ENCODE measurements around the gene EXOC6. TPM values are rescaled to one million over a fixed set of nuclear protein-coding genes. Genes with fewer than 3 reads are reported as not detected.

Gene EXOC6
- total and polyA plus RNA-seq, 2 donors from 2014 or later, result 9.5 to 17.0 TPM

- no peak overlapping the region for H3K9ac ChIP-seq (ENCODE audit: low read length in 3 of 3)
- intact Hi-C loops (cut with DNase I), result no loop called here
- FAIRE-seq, result no peak
These were observed 142.3 kb downstream of the EXOC6 start for GRCh38 chr10:92990615-92991014.

GRCh38 chr10:92991513-92991912, 143.2 kb downstream of the EXOC6 start:
- intact Hi-C loops (cut with DNase I), result no loop called here
- H3K36me3 ChIP-seq (ENCODE audit: control insufficient read depth in 2 of 3, insufficient read depth in 3 of 3, low read length in 3 of 3), result no peaks in the 10 kb centered on the region
- no peaks in the 10 kb centered on the region for H3K27me3 ChIP-seq (ENCODE audit: control insufficient read depth, insufficient read depth, low read length)
- H3K4me3 ChIP-seq (ENCODE audit: low read length in 3 of 3), result no peak overlapping the region
- H3K4me1 ChIP-seq (ENCODE audit: control insufficient read depth in 2 of 3, insufficient read depth in 2 of 3, low read depth in 1 of 3, low read length in 3 of 3), result no peaks in the 10 kb centered on the region
- no peak for TF ChIP-seq CTCF (IDR thresholded peaks at IDR 0.05; ENCODE audit: borderline replicate concordance, extremely low read depth, insufficient read depth)
- no peak for FAIRE-seq
- no peak overlapping the region for H3K27ac ChIP-seq (ENCODE audit: low read depth in 2 of 2, low read length in 2 of 2)
- H3K9ac ChIP-seq (ENCODE audit: low read length in 3 of 3), result no peak overlapping the region
- no peak for DNase-seq
- H3K9me3 ChIP-seq (ENCODE audit: control insufficient read depth in 2 of 3, insufficient read depth in 1 of 3, low read length in 3 of 3), result no peaks in the 10 kb centered on the region

More at GRCh38 chr10:92990615-92991014, 142.3 kb downstream of the EXOC6 start:
- Histone ChIP-seq H3K4me1 (ENCODE audit: control insufficient read depth in 2 of 3, insufficient read depth in 2 of 3, low read depth in 1 of 3, low read length in 3 of 3) (no peaks in the 10 kb centered on the region), H3K9me3 (ENCODE audit: control insufficient read depth in 2 of 3, insufficient read depth in 1 of 3, low read length in 3 of 3) (no peaks in the 10 kb centered on the region), H3K4me3 (ENCODE audit: low read length in 3 of 3) (no peak overlapping the region), H3K36me3 (ENCODE audit: control insufficient read depth in 2 of 3, insufficient read depth in 3 of 3, low read length in 3 of 3) (no peaks in the 10 kb centered on the region), H3K27ac (ENCODE audit: low read depth in 2 of 2, low read length in 2 of 2) (no peak overlapping the region), H3K27me3 (ENCODE audit: control insufficient read depth, insufficient read depth, low read length) (no peaks in the 10 kb centered on the region)
- no peak for DNase-seq
- TF ChIP-seq CTCF (IDR thresholded peaks at IDR 0.05; ENCODE audit: borderline replicate concordance, extremely low read depth, insufficient read depth), result no peak

- Histone ChIP-seq H3K36me3 (ENCODE audit: control insufficient read depth in 2 of 3, insufficient read depth in 3 of 3, low read length in 3 of 3) (no peaks in the 10 kb centered on the region), H3K9ac (ENCODE audit: low read length in 3 of 3) (no peak overlapping the region), H3K27me3 (ENCODE audit: control insufficient read depth, insufficient read depth, low read length) (no peaks in the 10 kb centered on the region), H3K27ac (ENCODE audit: low read depth in 2 of 2, low read length in 2 of 2) (no peak overlapping the region), H3K9me3 (ENCODE audit: control insufficient read depth in 2 of 3, insufficient read depth in 1 of 3, low read length in 3 of 3) (no peaks in the 10 kb centered on the region), H3K4me3 (ENCODE audit: low read length in 3 of 3) (no peak overlapping the region), H3K4me1 (ENCODE audit: control insufficient read depth in 2 of 3, insufficient read depth in 2 of 3, low read depth in 1 of 3, low read length in 3 of 3) (no peaks in the 10 kb centered on the region)
- intact Hi-C loops (cut with DNase I), result no loop called here
- FAIRE-seq, result no peak
- no peak for TF ChIP-seq CTCF (IDR thresholded peaks at IDR 0.05; ENCODE audit: borderline replicate concordance, extremely low read depth, insufficient read depth)
- no peak for DNase-seq
These were observed 145.5 kb downstream of the EXOC6 start for GRCh38 chr10:92993699-92994272.

GRCh38 chr10:92995509-92995908, 147.2 kb downstream of the EXOC6 start:
- Histone ChIP-seq H3K27ac (ENCODE audit: low read depth in 2 of 2, low read length in 2 of 2) (no peak overlapping the region), H3K9me3 (ENCODE audit: control insufficient read depth in 2 of 3, insufficient read depth in 1 of 3, low read length in 3 of 3) (no peaks in the 10 kb centered on the region), H3K36me3 (ENCODE audit: control insufficient read depth in 2 of 3, insufficient read depth in 3 of 3, low read length in 3 of 3) (no peaks in the 10 kb centered on the region), H3K4me1 (ENCODE audit: control insufficient read depth in 2 of 3, insufficient read depth in 2 of 3, low read depth in 1 of 3, low read length in 3 of 3) (no peaks in the 10 kb centered on the region), H3K4me3 (ENCODE audit: low read length in 3 of 3) (no peak overlapping the region), H3K9ac (ENCODE audit: low read length in 3 of 3) (no peak overlapping the region), H3K27me3 (ENCODE audit: control insufficient read depth, insufficient read depth, low read length) (no peaks in the 10 kb centered on the region)
- intact Hi-C loops (cut with DNase I), result no loop called here
- TF ChIP-seq CTCF (IDR thresholded peaks at IDR 0.05; ENCODE audit: borderline replicate concordance, extremely low read depth, insufficient read depth), result no peak
- DNase-seq (no peak), FAIRE-seq (no peak)

All from kidney (tissue), 14 donors.